Activated CD4-positive, alpha-beta T cell treated with anti-CD3 and anti-CD28 coated beads, Interleukin-2, amount 50 U/mL, for 16 hours (primary cell): ENCODE data around the gene ADAMTS2.

Source experiments
- DNase-seq: peaks from one replicate; pipeline ENCODE4 v3.0.0-alpha.2; 2020

Gene ADAMTS2

DNA sequence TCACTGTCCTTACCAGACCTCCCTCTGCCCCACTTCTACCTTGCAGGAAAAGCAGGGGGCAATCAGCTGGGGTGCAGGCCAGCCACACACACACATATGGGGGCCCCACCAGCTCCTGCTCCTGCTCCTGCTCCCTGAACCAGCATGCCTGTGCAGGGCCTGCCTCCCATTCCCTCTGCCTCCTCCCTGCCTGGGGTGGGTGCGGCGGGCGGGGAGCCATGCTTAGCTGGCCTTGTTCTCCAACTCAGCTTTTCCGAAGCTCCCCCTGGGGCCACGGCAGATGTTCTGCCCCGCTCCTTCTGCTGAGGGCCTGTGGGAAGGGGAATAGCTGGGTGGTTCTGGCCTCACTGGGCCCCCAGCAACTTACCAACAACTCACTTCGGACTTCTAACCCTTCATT, 195.2 kb downstream of the ADAMTS2 start:
- DNase-seq, result no peak

DNA sequence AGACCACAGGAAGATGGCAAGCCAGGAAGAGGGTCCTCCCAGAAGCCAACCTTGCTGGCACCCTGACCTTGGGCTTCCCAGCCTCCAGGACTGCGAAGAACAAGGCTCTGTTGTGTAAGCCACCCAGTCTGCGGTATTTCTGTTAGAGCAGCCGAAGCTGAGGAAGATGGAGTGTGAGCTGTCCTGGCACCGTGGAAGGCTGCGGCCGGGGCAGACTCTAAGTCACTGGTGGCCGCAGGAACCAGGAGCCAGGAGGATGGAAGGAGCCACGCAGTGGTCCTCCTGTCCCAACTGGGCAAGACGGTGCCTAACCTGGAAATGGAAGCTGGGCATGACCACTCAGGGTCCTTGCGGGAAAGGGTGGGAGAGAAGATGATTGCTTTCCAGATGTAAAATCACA, 196.0 kb downstream of the ADAMTS2 start:
- no peak for DNase-seq

DNA sequence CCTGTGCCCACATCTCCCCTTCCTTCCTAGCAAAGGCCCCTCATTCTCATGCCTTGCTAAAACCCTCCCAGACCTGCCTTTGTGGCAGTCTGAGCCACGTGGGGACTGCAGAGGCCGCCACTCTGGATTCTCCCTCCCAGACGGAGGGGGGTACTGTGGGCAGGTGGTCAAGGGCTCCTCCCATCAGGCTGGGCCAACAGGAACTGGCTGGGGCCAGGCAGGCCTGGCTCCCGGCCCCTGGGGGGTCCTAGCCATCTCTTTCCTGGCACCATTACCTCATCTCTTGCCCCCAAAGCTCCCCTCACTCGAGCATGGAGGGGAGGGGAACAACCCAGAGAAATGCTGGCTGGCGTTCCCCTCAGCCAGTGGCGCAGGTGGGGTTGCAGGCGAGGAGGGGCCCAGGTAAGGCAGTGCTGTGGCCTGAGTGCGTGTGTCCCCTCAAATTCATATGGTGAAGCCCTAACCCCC, 196.5 kb downstream of the ADAMTS2 start:
- DNase-seq, result no peak

DNA sequence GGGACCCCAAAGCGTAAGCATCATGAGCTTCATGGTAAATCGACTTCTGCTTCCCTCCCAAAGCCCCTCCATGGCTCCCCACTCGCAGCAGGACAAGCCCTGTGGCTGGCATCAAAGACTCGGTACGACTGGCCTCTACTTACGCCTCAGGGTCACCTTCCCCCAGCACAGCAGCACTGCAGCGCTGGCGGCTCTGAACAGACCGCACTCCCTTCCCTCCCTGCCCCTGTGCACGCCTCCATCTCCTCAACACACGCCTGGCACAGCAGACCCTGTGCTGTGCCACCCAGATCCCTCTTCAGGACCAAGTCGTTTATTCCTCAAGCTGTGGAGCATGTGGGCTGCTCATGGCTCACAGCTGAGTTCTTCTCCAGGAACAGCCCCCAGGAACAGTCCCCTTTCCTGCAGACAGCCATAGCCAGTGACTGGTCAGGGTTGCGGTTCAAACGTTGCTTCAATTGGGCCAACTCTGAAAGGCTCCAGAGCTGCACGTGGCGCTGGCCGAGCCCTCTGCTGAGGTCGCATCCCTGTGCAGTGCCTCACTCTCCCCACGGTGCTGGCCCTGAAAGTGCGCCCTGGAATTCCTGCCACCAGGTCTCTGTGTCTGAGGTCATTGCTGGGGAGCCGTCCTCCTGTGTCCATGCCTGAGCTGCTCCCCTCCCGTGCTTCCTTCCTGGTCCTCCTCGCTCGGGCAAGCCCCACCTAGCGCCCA, 197.1 kb downstream of the ADAMTS2 start:
- DNase-seq, result no peak

DNA sequence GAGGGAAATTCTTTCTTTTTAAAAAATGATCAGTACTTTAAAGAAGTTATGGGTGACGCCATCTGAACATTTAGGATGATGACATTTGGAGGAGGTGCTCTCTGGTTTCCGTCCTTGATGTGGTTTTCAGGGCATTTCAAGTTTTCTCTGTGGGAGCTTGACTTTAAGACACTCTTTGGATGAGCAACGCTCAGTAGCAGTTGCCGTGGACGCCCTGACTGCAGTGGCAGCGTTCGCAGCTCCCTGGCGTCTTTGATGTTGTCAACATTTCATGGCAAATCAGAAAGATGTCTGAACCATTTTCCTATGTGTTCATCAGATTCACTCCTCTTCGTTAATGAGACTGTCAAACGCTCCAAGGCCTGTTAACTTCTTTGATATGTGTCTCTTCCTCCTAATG, 199.0 kb downstream of the ADAMTS2 start:
- peak; percentile 13 for DNase-seq

DNA sequence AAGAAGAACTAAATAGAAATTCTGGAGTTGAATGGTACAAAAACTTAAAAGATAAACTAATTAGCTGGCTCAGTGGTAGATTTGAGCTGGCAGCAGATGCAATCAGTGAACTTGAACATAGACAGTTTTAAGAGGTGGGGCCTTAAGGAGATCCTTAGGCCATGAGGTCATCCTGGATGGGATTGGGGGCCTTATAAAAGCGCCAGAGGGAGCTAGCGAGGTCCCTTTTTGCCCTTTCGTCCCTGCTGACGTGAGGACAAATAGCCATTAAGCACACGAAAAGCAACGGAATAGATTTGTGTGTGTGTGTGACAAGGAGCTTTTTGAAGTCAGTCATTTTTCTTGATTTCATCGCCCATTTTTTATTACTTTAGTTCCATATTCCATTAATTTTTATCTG, 201.8 kb downstream of the ADAMTS2 start:
- DNase-seq, result no peak

DNA sequence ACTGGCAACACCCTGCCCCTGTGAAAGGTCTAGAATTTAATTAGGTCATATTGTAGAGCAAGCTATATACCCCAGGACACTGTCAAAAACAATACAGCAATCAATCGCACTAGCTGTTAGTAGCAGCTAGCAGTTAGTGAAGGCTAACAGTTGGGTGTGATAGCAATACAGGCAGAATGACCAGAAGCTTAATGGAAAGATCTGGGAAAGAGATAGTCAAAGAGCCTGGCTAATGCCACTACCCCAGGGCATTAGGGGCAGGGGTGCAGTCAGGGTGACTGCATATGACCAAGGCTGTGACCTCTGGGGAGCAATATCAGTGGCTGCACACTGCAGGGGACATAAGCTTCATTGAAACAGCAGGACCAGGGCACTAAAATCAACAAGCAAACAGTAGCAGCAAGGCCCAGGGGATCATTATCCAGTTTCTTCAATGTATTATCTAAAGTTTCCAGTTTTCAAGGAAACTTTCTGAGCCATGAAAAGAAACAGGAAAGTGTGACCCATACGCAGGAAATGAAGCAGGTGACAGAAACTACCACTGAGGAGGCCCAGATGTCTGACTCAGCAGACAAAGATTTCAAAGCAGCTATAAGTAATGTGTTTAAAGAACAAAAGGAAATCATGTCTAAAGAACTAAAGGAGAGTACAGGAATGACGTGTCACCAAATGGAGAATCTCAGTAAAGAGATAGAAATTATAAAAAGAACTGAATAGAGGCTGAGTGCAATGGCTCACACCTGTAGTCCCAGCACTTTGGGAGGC, 202.6 kb downstream of the ADAMTS2 start:
- peak; percentile 68 for DNase-seq

DNA sequence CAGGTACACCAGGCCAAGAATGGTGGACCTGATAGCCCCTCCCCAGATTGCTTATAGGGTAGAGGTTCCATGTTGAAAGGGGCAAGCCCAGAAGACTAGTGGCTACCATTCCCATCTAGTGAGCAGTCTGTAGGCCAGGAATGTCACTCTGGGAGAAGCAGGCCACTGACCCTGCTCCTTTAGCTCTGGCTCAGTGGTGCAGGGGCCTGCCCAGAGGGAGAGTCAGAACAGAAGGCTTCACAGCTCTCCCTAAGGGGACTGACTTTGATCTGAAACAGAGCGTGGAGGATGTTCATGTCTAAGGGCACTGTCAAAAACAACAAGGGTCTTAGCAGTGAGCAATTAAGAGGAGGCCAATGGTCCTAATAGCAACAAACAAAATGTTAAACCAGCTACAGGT, 203.4 kb downstream of the ADAMTS2 start:
- DNase-seq, result no peak

DNA sequence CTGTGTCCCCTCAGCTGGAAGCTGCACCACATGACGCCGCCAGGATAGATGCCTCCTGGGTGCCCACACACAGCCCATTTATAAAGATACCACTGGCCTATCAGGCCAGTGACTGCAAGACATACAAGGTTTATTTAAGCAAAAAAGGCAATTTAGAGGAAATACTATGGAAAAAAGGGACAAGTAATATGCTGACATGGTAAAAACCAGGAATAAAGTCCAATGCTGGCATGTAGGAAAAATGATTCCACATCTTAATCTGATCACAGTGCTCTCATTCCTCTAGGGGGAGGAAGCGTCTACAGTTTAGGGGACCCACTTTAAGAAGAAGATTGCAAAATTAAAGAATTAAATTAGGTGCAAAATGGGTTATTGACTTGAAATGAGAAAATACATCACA, 205.0 kb downstream of the ADAMTS2 start:
- DNase-seq, result no peak

DNA sequence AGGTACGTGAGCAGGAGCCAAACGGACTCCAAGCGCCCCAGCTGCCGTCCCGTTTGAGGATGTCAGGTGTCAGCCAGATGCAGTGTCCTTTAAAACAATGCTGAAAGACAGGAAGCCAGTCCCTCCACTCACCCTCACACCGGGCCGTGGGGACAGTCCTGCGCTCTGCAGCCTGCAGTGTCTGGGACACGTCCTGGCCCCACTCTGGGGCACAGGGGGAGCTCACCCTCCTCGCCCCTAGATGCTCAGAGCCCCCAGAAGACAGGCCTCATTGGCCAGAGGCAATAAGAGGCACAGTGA, 205.4 kb downstream of the ADAMTS2 start:
- DNase-seq, result no peak

DNA sequence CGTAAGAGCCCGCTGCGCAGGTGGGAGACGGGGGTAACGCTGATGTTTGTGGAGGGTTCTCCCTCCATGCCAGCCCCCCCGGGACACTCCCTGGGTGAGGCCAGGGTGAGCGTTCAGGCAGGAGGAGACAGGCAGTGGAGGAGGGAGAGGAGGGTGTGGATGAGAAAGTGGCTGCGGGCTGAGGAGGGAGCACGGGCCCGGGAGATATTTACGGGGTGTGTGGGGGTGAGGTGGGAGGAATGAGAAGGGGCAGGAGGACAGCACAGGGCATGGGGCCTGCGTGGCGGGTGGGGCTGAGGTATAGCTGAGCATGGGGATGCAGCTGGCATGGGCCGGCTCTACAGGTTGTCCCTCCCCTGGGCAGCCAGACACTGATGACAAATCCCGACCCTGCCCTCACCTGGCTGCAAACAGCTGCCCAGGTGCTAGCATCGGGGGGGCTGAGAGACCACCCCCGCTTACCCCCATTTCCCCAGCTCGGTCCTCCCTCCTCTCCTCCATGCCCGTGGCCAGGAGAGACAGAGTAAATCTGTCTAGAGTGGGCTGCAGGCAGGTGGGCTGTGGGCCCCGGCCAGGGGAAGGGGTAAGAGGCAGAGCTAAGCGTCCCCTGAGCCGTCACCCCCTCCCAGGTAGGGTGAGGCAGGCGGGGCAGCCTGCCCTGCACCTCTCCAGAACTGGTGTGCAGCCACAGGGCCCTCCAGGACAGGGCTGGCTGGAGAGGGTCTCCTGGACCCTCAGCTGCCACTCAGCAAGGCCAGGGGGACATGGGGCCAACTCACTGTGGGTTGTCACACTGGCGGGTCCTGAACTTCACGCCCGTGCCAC, 205.9 kb downstream of the ADAMTS2 start:
- no peak for DNase-seq

DNA sequence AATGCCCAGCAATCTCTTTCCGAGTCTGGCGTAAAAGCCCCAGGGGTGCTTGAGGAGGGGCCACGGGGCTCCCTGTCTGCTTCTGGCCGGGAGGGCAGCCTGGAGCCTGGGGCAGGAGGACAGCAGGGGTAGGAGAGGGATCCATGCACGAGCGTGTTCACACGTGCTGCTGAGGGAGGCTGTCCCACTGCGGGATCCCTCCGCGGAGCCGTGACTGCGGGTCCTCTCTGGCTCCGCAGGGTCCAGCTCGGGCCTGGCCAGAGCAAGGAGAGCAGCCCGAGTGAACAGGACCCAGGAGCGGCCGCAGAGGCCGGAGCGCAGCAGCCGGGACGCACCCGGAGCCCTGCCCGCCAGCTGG, 206.7 kb downstream of the ADAMTS2 start:
- no peak for DNase-seq

DNA sequence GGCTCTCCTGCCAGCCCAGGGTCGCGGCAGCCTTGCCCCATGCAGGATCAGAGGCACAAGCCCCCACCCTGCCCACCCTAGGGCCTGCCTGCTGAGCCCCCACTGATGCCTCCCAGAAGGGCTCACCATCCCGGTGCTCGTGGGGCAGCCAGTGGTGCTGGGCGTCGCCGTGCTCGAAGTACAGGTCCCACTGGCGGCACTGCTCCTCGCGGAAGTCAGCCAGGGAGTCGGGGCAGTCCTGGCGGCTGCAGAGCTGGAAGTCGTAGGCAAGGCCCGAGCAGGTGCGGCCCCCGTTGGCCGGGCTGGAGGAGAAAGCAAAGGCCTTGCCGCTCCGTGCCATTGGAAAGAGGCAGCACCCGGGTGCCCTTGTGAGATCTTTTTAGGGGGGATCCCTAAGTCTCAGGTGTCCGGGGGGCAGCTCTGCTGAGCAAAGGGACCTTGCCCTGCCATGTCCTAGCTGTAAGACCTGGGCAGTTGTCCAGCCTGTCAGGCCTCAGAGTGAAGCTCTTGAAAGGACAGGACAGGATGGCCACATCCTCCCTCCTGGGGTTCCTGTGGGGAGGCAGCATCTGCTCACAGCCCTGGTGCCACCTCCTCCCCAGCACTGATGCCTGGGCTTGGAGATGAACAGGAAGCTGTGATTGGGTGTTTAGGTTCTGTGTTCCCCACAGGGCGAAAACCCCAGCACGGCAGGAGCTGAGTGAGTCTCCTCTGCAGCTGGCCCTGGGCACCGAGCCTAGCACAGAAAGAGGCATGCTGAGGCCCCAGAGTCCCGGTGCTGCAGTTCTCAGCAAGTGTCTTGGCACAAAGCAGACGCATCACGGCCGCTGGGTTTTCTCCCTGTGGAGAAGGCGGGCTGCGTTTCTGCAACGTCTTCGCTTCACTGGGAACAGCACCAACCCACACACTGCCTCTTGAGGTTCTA, 207.4 kb downstream of the ADAMTS2 start:
- no peak for DNase-seq

DNA sequence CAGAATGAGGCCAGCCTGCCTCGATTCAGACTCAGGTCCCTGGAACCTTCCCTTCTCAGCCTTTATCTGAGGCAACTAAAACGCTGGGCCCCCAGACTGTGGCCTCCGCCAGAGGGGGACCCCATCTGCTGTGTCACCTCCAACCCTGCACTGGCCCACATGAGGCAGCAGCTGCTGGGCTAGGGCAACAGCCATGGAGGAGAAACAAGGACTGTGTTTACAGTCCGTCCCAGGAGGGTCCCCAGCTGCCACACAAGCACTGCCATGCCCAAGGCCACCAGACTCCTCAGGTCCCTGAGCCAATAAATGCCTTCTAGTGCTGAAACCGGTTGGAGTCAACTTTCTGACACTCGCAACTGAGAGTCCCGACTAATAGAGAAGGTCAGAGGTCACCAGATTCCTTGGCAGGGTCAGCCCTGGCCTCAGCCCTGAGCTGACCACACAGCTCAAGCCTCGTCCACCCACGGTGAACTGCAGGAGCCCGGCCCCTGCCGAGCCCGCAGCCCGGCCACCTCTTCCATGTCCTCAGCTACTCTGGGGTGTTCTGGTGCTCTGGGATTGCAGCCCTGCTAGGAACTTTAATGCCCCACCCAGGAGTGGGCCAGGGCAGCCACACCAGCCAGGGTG, 208.1 kb downstream of the ADAMTS2 start:
- no peak for DNase-seq

DNA sequence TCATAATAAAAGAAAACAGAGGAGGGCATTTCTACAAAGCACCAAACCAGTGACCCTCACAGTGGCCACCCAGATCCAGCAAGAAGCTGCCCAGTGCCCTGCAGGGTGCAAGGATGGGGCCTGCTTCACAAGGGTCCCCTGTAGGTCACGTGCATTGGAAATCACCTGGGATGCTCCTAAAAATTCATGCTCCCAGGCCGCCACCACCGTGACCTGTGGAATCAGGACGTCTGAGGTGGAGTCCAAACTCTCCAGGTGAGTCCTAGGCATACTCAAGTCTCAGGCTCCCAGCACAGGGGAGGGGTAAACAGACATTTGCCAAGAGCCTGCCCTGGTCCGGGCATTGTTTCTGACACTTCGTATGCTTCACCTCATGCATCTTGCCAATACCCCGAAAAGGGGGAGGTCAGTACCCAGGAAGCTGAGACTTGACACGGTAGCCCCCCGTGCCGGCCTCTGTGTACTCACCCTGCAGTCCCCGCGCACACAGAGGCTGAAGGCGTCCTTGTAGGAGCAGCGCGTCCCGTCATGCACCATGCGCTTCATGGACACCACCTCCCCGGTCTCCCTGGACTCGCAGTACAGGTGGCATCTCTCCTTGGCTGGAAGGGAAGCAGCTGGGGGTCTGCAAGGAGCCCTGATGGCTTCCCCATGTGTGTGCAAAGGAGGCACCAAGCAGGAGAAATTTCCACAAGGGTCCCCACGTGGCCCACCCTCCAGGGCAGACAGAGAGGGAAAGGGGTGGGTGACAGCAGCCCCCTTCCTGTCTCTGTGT, 209.6 kb downstream of the ADAMTS2 start:
- DNase-seq, result no peak

DNA sequence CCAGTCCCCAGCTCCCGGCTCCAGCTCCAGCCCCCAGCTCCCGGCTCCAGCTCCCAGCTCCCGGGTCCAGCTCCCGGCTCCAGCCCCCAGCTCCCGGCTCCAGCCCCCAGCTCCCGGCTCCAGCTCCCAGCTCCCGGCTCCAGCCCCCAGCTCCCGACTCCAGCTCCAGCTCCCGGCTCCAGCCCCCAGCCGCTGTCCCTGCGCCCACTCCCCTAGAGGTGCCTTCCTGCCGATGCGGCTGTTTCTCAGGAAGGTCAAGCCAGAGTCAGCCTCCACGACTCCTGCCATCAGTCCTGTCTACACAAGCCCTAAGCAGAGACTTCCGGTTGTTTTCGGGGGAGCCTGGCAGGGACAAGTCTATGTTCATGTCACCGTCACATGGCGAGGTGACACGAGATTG, 210.3 kb downstream of the ADAMTS2 start:
- DNase-seq, result no peak

DNA sequence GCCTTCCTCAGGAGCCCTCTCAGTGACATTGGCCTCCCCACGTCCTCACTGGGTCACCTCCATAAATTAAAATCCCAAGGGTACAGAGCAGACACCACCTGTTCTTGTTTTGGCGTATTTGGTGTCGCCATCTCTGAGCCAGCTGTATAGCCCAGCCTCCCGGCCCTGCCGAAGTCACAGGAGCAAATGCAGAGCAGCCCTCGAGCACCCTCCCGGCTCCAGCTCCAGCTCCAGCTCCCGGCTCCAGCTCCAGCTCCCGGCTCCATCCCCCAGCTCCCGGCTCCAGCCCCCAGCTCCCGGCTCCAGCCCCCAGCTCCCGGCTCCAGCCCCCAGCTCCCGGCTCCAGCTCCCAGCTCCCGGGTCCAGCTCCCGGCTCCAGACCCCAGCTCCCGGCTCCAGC, 210.8 kb downstream of the ADAMTS2 start:
- no peak for DNase-seq

DNA sequence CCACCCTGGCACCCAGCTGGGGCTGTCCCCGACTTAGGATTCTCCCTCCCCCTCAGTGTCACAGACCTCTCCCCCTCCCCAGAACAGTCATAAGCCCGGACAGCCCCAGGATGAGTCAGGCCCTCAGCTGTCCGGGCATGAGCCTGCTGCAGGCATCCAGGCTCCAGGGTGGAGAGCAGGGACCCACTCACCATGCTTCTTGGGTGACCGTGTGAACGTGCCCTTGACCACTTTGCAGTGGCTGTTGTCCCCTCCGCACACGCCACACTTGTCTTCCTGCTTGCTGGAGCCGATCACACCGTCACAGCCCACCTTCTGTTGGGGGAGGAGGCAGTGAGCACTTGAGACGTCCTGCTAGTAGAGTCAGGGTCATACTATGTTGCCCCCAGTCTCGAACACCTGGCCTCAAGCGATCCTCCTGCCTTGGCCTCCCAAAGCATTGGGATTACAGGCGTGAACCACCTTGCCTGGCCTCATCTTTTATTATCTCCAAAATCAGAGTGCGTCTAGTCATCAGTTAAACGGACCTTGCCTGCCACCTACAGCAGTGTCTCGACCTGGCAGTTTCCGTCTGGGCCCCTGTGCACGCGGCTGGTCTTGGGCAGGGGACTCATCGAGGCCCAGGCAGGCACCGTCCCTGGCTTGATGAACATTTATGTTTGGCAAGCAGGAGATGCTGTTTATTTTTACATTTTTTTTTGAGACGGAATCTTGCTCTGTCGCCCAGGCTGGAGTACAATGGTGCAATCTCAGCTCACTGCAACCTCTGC, 212.5 kb downstream of the ADAMTS2 start:
- no peak for DNase-seq

DNA sequence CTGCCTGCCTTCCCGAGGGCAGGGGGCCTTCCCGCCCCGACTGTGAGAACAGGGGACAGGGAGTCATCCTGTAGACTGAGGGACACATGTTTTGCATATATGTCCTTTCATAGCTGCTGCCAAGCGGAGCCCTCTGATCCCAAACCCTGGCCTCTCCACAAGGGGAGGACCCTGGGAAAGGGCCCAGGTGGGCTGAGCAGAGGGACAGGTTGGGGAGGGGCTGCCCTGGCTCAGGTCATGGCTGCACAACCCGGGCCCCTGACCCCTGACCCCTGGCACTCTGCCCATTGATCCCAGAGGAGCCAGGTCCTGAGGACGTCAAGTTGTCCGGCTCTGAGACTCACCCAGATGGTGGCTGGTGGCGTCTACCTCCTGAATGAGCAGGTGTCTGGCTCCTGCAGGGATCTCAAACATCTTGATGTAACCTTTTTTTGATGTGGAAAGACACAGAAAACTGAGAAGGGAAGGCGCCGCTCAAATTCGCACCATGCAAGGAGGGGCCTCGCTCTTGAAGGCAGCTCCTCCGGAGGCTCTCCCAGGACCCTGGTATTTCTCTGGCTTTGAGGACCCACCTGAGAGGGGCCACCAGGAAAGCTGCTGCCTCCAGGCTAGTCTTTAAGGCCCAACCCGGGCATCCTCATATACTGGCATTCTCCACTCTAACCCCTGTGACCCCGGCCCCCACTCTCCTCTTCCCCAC, 213.2 kb downstream of the ADAMTS2 start:
- DNase-seq, result no peak

DNA sequence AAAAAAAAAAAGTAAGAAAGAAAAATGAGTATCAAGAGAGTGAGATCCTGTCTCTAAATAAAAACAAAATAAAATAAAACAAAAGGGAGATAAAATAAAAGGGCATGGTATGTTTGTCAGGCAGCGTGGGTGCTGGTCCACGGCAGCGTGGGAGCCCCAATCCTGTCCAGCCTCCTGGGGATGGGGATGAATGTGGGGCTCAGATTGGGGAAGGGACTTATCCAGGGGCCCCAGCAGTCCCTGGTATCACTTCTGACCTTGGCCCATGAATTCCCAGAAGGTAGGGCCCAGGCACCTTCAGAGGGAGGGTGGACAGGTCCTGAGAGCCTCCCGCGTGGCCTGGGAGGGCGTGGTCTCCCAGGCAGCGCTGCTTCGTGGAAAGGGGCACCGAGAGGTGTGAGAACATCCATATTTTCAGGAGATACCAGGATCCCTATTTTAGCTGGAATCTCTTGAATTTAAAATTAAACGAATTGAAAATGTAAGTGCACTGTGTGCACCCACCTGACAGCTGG, 213.9 kb downstream of the ADAMTS2 start:
- no peak for DNase-seq
